PC-3 (cell line): Measurements from ENCODE around the gene PIERCE2. TPM values are rescaled to one million over a fixed set of nuclear protein-coding genes. Genes with fewer than 3 reads are reported as not detected.
A peak's percentile ranks its signal among the peaks of the same experiment; 100 is the strongest.
"Not testable (repeated sequence)": the region's sequence is repeated elsewhere in the genome, so short reads cannot be mapped to it uniquely, and the experiment has no call there.

ENCODE experiments used
- ATAC-seq: fragments of 200-7000 bp; cut with Tn5 transposase; 2 replicates; pipeline ENCODE4 v1.9.1; 2020; ENCODE audit warnings: mild to moderate bottlenecking, moderate library complexity
- BruUV-seq: library from RNA; stranded (reverse); fragments of 400-500 nt; replicated peaks from 2 replicates; lab custom pipeline; 2021; lab: Mats Ljungman, UMichigan
- CTCF ChIA-PET: fragments of 300-600 bp; sonication (Branson Sonifier 250); formaldehyde crosslinking; loops from one replicate; lab custom pipeline; 2022; ENCODE audit warnings: antibody characterized with exemption; lab: Charles Lee
- POLR2A ChIA-PET: fragments of 300-600 bp; sonication (Branson Sonifier 250); formaldehyde crosslinking; loops from one replicate; lab custom pipeline; 2022; ENCODE audit warnings: antibody characterized with exemption; ENCODE audit not compliant: unreplicated experiment; lab: Charles Lee
- DNase-seq: peaks from one replicate; pipeline ENCODE4 v3.0.0-alpha.2; 2015
- H2AFZ ChIP-seq: fragments of 300-600 bp; sonication (generic); 2 replicates; pipeline ENCODE4 v1.6.0; 2016; ENCODE audit warnings: antibody characterized with exemption, low read length
- H3F3A ChIP-seq: fragments of 300-600 bp; sonication (generic); one replicate; pipeline ENCODE4 v1.6.0; 2017; ENCODE audit warnings: antibody characterized with exemption, low read length, control low read depth, mild to moderate bottlenecking; ENCODE audit not compliant: unreplicated experiment
- H3K27ac ChIP-seq: fragments of 300-600 bp; sonication (generic); 2 replicates; pipeline ENCODE4 v1.5.1; 2016; ENCODE audit warnings: mild to moderate bottlenecking, low read length
- H3K27me3 ChIP-seq: fragments of 300-600 bp; sonication (generic); 2 replicates; pipeline ENCODE4 v1.6.1; 2016; ENCODE audit warnings: low read length, mixed read lengths
- H3K36me3 ChIP-seq: fragments of 300-600 bp; sonication (generic); 2 replicates; pipeline ENCODE4 v1.6.1; 2016; ENCODE audit warnings: low read depth, mixed run types, low read length, mixed read lengths
- H3K4me1 ChIP-seq: fragments of 300-600 bp; sonication (generic); 2 replicates; pipeline ENCODE4 v1.5.1; 2016; ENCODE audit warnings: low read length; ENCODE audit not compliant: insufficient read depth
- H3K4me2 ChIP-seq: fragments of 300-600 bp; sonication (generic); 2 replicates; pipeline ENCODE4 v1.6.0; 2016; ENCODE audit warnings: low read length
- H3K4me3 ChIP-seq: fragments of 300-600 bp; sonication (generic); 2 replicates; pipeline ENCODE4 v1.5.1; 2016; ENCODE audit warnings: mild to moderate bottlenecking, low read length, mixed read lengths
- H3K79me2 ChIP-seq: fragments of 300-600 bp; sonication (generic); 2 replicates; pipeline ENCODE4 v1.6.1; 2017; ENCODE audit warnings: low read length, mixed read lengths
- H3K9ac ChIP-seq: fragments of 300-600 bp; sonication (generic); 2 replicates; pipeline ENCODE4 v1.6.0; 2016; ENCODE audit warnings: mild to moderate bottlenecking, low read length
- H3K9me2 ChIP-seq: fragments of 300-600 bp; sonication (generic); replicated peaks from 2 replicates; pipeline ENCODE4 v1.6.1; 2016; ENCODE audit warnings: mixed run types, low read length, mixed read lengths
- H3K9me3 ChIP-seq: fragments of 300-600 bp; sonication (generic); 2 replicates; pipeline ENCODE4 v1.6.1; 2016; ENCODE audit warnings: low read length, mixed read lengths
- H4K20me1 ChIP-seq: fragments of 300-600 bp; sonication (generic); 2 replicates; pipeline ENCODE4 v1.6.1; 2016; ENCODE audit warnings: low read length, mixed read lengths
- CTCF ChIP-seq: fragments of 300-600 bp; sonication (generic); conservative IDR thresholded peaks from 2 replicates; pipeline ENCODE4 v1.5.1; 2017; ENCODE audit warnings: antibody characterized with exemption, low read depth, mild to moderate bottlenecking, low read length
- EZH2phosphoT487 ChIP-seq: fragments of 300-600 bp; sonication (generic); IDR thresholded peaks from 2 replicates; pipeline ENCODE4 v1.6.1; 2018; ENCODE audit warnings: mild to moderate bottlenecking, antibody characterized with exemption, low read length, borderline replicate concordance
- intact Hi-C: fragments of 100-400 bp; cut with micrococcal nuclease; formaldehyde crosslinking; loops from 2 replicates; pipeline ENCODE4 v1.9.0; 2023
- total RNA-seq: library from RNA; depleted of rRNA; stranded (reverse); fragments of >200 nt; gene quantifications from 2 replicates; pipeline ENCODE4 v1.2.3, GENCODE V29; 2014

PIERCE2 gene
- total RNA-seq, 1 experiment from 2014 or later = 3.1 TPM

DNA sequence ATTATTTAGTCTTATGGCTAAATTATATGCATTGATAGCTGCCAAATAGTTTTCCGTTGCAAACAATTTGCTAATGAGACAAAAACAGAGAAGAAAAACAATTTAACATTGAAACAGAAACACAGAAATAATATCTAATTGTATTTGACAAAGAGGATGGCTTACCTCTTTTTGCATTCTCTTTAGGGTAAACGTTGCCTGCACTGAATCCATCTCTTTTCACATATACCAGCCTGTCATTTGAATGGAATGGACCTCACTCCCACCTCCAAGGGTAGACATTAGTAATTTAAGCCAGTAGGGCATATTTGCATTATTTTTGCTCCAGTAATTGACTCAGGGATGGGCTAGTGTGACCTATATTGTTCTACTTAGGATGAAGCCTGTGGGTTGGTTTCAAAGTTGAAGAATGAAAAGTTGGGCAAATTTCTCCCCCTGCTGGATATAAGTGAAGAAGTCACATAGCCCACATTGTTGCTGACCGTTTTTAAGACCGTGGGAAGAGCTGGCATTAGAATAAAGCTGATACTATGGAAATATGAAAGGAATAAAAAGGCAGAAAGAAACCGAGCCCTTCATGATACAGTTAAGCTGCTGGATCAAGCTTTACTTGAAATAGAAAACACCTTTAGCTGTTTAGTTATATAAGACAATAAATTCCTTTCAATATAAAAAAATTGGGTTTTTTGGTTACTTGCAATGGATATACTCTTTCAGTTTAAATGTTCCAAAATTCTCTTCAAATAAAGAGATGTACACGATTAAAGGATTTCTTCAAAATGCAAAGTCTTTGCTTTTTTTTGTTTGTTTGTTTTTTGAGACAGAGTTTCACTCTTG lies 26.9 kb downstream of the PIERCE2 start:
- Histone ChIP-seq H3F3A (no peaks in the 10 kb centered on the region), H3K9me2 (no peaks in the 10 kb centered on the region), H3K4me3 (no peak overlapping the region), H3K9ac (no peak overlapping the region), H3K9me3 (no peaks in the 10 kb centered on the region), H2AFZ (no peak overlapping the region), H3K27me3 (no peaks in the 10 kb centered on the region), H3K4me1 (peaks cover 6% of the 10 kb centered on the region; the same call in 1 of the 2 replicates), H4K20me1 (no peaks in the 10 kb centered on the region), H3K36me3 (no peaks in the 10 kb centered on the region), H3K4me2 (no peak overlapping the region), H3K79me2 (no peaks in the 10 kb centered on the region), H3K27ac (no peak overlapping the region)
- ATAC-seq (peak; percentile 89), DNase-seq (peak; percentile 68)
- BruUV-seq = no TSS peak
- POLR2A ChIA-PET = interaction anchor here (0.6 to 0.7 kb wide), 2 partner anchors 27 to 231 kb away, joined by 3 read pairs; partner anchors contain the start of genes CCPG1 and PIERCE2
- intact Hi-C loops = loop anchor here (1.0 to 5.0 kb wide), 5 partner anchors 27 to 218 kb away; partner anchors contain the start of genes CCPG1, PIERCE2, PIGB and PIGBOS1
- CTCF ChIA-PET = interaction anchor here (0.5 to 0.7 kb wide), 6 partner anchors 9 to 231 kb away, joined by 3 to 9 read pairs (median 4); partner anchors contain the start of genes CCPG1 and PIERCE2
- TF ChIP-seq EZH2phosphoT487 = no peak
- TF ChIP-seq CTCF = peak; percentile 69

DNA sequence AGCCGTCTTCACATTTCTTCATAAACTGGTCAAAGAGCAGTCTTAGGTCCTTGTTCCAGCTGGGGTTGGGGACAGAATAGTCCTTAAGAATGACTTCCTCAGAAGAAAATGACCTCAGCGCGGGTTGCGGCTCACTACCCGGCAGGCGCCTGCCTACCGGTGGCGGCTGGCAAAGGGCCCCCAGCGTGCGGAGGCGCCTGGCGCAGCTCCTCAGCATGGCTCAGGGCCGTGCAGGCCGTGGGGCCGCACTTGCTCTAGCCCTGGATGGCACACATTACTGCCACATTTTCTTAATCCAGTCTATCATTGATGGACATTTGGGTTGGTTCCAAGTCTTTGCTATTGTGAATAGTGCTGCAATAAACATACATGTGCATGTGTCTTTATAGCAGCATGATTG lies 34.8 kb downstream of the PIERCE2 start:
- H3K36me3 ChIP-seq, H4K20me1 ChIP-seq, POLR2A ChIA-PET, BruUV-seq, H3K9me3 ChIP-seq, H3K4me2 ChIP-seq, intact Hi-C loops, H3F3A ChIP-seq, H3K9me2 ChIP-seq, ATAC-seq, H3K27ac ChIP-seq, DNase-seq, CTCF ChIA-PET, H3K9ac ChIP-seq, H3K4me3 ChIP-seq, H3K4me1 ChIP-seq, H3K27me3 ChIP-seq, H2AFZ ChIP-seq, H3K79me2 ChIP-seq: not testable (repeated sequence)

DNA sequence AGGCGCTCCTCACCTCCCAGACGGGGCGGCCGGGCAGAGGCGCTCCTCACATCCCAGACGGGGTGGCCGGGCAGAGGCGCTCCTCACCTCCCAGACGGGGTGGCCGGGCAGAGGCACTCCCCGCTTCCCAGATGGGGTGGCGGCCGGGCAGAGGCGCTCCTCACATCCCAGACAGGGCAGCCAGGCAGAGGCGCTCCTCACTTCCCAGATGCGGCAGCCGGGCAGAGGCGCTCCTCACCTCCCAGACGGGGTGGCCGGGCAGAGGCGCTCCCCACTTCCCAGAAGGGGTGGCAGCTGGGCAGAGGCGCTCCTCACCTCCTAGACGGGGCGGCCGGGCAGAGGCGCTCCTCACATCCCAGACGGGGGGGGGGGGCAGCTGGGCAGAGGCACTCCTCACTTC lies 37.6 kb downstream of the PIERCE2 start:
- H3F3A ChIP-seq, DNase-seq, H3K36me3 ChIP-seq, H4K20me1 ChIP-seq, H3K79me2 ChIP-seq, H3K9me2 ChIP-seq, BruUV-seq, H3K27ac ChIP-seq, H3K27me3 ChIP-seq, ATAC-seq, H3K9me3 ChIP-seq, POLR2A ChIA-PET, H3K4me3 ChIP-seq, H3K4me1 ChIP-seq, H2AFZ ChIP-seq, intact Hi-C loops, H3K4me2 ChIP-seq, H3K9ac ChIP-seq, CTCF ChIA-PET: not testable (repeated sequence)

GRCh38 chr15:55446379-55447029 lies 38.2 kb downstream of the PIERCE2 start:
- H3K79me2 ChIP-seq, H2AFZ ChIP-seq, H3K9me3 ChIP-seq, H3K27ac ChIP-seq, H3K9me2 ChIP-seq, DNase-seq, H4K20me1 ChIP-seq, H3K9ac ChIP-seq, H3K36me3 ChIP-seq, H3K27me3 ChIP-seq, H3K4me3 ChIP-seq, H3K4me1 ChIP-seq, H3K4me2 ChIP-seq, intact Hi-C loops, BruUV-seq, ATAC-seq, CTCF ChIA-PET, H3F3A ChIP-seq, POLR2A ChIA-PET: not testable (repeated sequence)

GRCh38 chr15:55447030-55447394 lies 38.7 kb downstream of the PIERCE2 start:
- H3K27me3 ChIP-seq, POLR2A ChIA-PET, H3K27ac ChIP-seq, H3K36me3 ChIP-seq, H3K9me2 ChIP-seq, H4K20me1 ChIP-seq, DNase-seq, BruUV-seq, H3K9me3 ChIP-seq, H2AFZ ChIP-seq, H3F3A ChIP-seq, intact Hi-C loops, H3K79me2 ChIP-seq, ATAC-seq, H3K4me2 ChIP-seq, CTCF ChIA-PET, H3K4me1 ChIP-seq, H3K9ac ChIP-seq, H3K4me3 ChIP-seq: not testable (repeated sequence)
